ENCODE results near the gene RBM12. TPM values are rescaled to one million over a fixed set of nuclear protein-coding genes. Genes with fewer than 3 reads are reported as not detected.

RBM12 gene
- total RNA-seq, 4 donors from 2014 or later, result 22.8 to 35.4 (median 24.2) TPM

GRCh38 chr20:35663516-35664465 lies 909 bp downstream of the RBM12 start:
- TF ChIP-seq CTCF (IDR thresholded peaks at IDR 0.05; ENCODE audit: low read depth), result no peak

- TF ChIP-seq CTCF (IDR thresholded peaks at IDR 0.05; ENCODE audit: low read depth), result no peak
Measured at GRCh38 chr20:35662551-35662950, 2.1 kb downstream of the RBM12 start.

- TF ChIP-seq CTCF (IDR thresholded peaks at IDR 0.05; ENCODE audit: low read depth), result no peak
Measured at GRCh38 chr20:35661908-35662307, 2.8 kb downstream of the RBM12 start.

- no peak for TF ChIP-seq CTCF (IDR thresholded peaks at IDR 0.05; ENCODE audit: low read depth)
Measured at GRCh38 chr20:35661053-35661452, 3.6 kb downstream of the RBM12 start.

- no peak for TF ChIP-seq CTCF (IDR thresholded peaks at IDR 0.05; ENCODE audit: low read depth)
Measured at GRCh38 chr20:35660122-35660937, 4.4 kb downstream of the RBM12 start.

GRCh38 chr20:35657271-35657670 lies 7.4 kb downstream of the RBM12 start:
- TF ChIP-seq CTCF (IDR thresholded peaks at IDR 0.05; ENCODE audit: low read depth), result no peak

GRCh38 chr20:35654415-35654814 lies 10.3 kb downstream of the RBM12 start:
- no peak for TF ChIP-seq CTCF (IDR thresholded peaks at IDR 0.05; ENCODE audit: low read depth)

All from subcutaneous adipose tissue (tissue), 4 donors.